ENCODE measurements around the gene CACNA1C.

Gene CACNA1C

DNA sequence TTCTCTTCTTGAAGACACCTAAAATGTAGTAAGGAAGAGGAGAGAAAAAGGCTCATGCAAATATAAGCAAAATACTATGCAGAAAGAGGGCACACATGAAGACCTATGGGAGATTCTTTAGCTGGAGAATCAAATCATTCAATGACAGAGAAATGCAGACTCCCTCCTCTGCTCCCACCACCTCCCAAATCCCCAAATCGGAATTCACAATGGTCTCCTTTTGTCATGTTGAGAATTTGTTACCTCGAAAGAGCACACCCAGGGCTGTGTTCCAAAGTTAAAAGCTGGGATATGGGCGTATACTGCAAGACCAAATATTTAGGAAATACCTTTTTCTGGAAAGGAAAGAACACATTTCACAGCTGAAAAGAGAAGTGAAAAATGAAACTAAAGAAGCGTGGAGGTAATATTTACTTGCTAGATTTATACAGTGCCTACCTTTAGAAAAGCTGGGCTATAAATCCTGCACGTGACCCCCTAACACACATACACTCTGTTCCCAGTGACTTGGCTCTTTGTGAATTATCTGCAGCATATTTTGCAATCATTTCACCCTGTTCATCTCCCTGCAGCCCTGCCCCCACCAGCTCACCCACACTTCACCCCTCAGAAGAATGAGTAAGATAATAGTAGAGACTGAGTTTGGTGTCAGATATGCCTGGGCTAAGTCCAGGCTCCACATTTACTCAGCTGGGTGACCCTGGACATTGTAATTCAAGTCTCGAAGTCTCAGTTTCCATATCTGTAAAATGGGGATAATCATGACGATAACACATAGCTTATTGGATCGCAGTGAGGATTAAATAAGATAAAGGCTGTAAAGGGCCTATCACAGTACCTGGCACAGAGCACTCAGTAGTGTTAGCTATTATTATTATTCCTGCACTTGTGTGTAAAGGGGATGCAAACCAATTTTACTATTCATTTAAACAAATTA, 2.9 kb upstream of the CACNA1C start:
- no peak for FAIRE-seq
- DNase-seq (ENCODE audit: insufficient read length, low spot score) = no peak
- no peak for TF ChIP-seq POU2F2 (IDR thresholded peaks at IDR 0.05; ENCODE audit: low read depth, low read length)
- no peak for TF ChIP-seq POLR2A (IDR thresholded peaks at IDR 0.05; ENCODE audit: low read depth, low read length)
- TF ChIP-seq SPI1 (IDR thresholded peaks at IDR 0.05; ENCODE audit: low read depth, low read length) = peak; percentile 47; the same call in 1 of the 2 replicates
- TF ChIP-seq PAX5 (IDR thresholded peaks at IDR 0.05; ENCODE audit: insufficient read depth, low read length, severe bottlenecking) = no peak

- FAIRE-seq = no peak
- TF ChIP-seq POLR2A (IDR thresholded peaks at IDR 0.05; ENCODE audit: low read depth, low read length) (no peak), TAF1 (IDR thresholded peaks at IDR 0.05; ENCODE audit: low read depth, low read length) (no peak), POU2F2 (IDR thresholded peaks at IDR 0.05; ENCODE audit: low read depth, low read length) (no peak), POLR2AphosphoS5 (IDR thresholded peaks at IDR 0.05; ENCODE audit: low read depth, low read length) (no peak), SPI1 (IDR thresholded peaks at IDR 0.05; ENCODE audit: low read depth, low read length) (no peak), PAX5 (IDR thresholded peaks at IDR 0.05; ENCODE audit: insufficient read depth, low read length, severe bottlenecking) (no peak)
- DNase-seq (ENCODE audit: insufficient read length, low spot score) = no peak
These were observed 826 bp upstream of the CACNA1C start for GRCh38 chr12:2051700-2052621.

GRCh38 chr12:2053691-2054090, 904 bp downstream of the CACNA1C start:
- FAIRE-seq (no peak), DNase-seq (ENCODE audit: insufficient read length, low spot score) (no peak)
- TF ChIP-seq PAX5 (IDR thresholded peaks at IDR 0.05; ENCODE audit: insufficient read depth, low read length, severe bottlenecking) (no peak), POU2F2 (IDR thresholded peaks at IDR 0.05; ENCODE audit: low read depth, low read length) (no peak), POLR2A (IDR thresholded peaks at IDR 0.05; ENCODE audit: low read depth, low read length) (no peak), SPI1 (IDR thresholded peaks at IDR 0.05; ENCODE audit: low read depth, low read length) (no peak), TAF1 (IDR thresholded peaks at IDR 0.05; ENCODE audit: low read depth, low read length) (no peak), POLR2AphosphoS5 (IDR thresholded peaks at IDR 0.05; ENCODE audit: low read depth, low read length) (no peak)

DNA sequence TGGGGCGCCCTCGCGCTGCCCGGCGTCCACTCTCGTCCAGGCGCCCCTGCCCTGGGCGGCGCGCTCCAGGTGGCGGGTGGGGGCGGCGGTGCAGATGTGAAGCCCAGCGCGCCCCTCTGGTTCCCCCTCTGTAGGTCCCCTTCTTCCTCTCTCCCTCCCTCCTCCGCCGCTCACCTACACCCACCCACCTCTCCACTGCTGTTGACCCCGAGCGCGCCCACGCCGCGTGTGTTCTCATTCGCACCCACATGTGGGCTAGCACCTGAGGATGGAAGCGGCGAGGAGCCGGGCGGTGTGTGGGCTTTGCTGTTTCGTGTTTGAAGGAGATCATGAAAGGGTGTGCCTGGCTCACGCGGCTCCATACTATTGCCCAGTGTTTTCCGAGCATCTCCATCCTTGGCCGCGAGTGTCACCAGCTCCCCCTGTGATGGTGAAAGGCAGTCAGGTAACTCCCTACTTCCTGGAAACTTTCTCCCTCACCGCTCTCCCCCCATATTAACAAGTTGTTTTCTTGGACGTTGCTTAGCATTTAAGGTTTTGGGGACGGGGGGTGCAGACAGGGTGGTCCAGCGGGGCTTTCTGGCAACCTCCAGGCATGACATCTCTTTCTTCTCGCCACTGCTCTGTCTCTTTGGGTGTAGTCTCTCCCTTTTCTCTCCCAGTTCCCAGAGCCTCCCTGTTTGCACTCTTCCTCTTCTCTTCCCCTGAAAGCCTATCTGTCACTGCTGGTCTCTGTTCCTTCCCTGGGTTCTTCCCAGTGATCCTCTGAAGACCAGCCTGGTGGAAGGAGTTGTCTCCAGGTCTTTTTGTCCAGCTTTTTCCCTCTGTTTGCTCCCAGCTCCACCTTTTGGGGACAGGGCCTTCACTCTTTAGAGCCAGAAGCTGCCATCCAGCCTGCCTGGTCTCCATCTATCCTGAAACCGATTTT, 1.6 kb downstream of the CACNA1C start:
- TF ChIP-seq PAX5 (IDR thresholded peaks at IDR 0.05; ENCODE audit: insufficient read depth, low read length, severe bottlenecking) (no peak), POLR2A (IDR thresholded peaks at IDR 0.05; ENCODE audit: low read depth, low read length) (no peak), SPI1 (IDR thresholded peaks at IDR 0.05; ENCODE audit: low read depth, low read length) (no peak), POLR2AphosphoS5 (IDR thresholded peaks at IDR 0.05; ENCODE audit: low read depth, low read length) (no peak), TAF1 (IDR thresholded peaks at IDR 0.05; ENCODE audit: low read depth, low read length) (no peak), POU2F2 (IDR thresholded peaks at IDR 0.05; ENCODE audit: low read depth, low read length) (no peak)
- no peak for DNase-seq (ENCODE audit: insufficient read length, low spot score)
- no peak for FAIRE-seq

DNA sequence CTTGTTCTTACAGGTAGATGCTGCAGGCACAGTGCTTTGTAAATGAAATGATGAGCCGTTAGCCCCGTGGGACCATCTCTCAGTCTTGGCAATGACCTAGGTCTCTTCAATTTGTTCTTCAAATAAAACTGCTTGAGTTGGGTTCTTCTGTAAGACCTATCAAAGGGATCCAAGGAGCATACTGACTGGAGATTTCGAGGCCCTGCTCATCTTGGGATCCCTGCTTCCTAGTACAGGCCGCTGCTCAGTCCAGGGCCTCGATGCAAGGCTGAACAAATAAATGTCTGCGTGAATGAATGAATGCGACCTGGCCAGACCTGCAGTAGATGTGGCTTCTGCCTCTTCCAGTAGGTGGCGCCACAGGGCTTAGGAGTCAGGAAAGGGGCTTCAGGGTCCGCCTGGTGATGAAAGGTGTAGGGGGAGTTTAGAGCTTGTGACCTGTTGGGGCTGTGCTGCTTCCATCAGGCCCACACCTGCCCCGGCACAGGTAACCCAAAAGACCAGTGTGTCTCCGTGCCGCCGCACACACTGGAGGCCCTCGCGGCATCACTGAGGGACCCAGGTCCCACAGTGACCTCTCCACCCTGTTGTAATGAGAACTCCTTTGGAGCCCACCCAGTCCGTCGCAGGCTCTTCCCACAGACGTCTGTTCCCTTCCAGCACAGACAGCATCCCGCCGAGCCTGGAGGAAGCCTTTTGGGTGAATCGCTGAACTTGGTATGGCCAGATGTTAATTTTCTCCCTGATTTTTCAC, 4.4 kb downstream of the CACNA1C start:
- TF ChIP-seq PAX5 (IDR thresholded peaks at IDR 0.05; ENCODE audit: insufficient read depth, low read length, severe bottlenecking) (no peak), TAF1 (IDR thresholded peaks at IDR 0.05; ENCODE audit: low read depth, low read length) (no peak), POLR2AphosphoS5 (IDR thresholded peaks at IDR 0.05; ENCODE audit: low read depth, low read length) (no peak), POLR2A (IDR thresholded peaks at IDR 0.05; ENCODE audit: low read depth, low read length) (no peak), SPI1 (IDR thresholded peaks at IDR 0.05; ENCODE audit: low read depth, low read length) (no peak), POU2F2 (IDR thresholded peaks at IDR 0.05; ENCODE audit: low read depth, low read length) (no peak)
- FAIRE-seq (peak; percentile 87), DNase-seq (ENCODE audit: insufficient read length, low spot score) (no peak)

GRCh38 chr12:2057795-2058408, 5.1 kb downstream of the CACNA1C start:
- no peak for DNase-seq (ENCODE audit: insufficient read length, low spot score)
- no peak for TF ChIP-seq POLR2AphosphoS5 (IDR thresholded peaks at IDR 0.05; ENCODE audit: low read depth, low read length)
- no peak for TF ChIP-seq TAF1 (IDR thresholded peaks at IDR 0.05; ENCODE audit: low read depth, low read length)
- TF ChIP-seq POU2F2 (IDR thresholded peaks at IDR 0.05; ENCODE audit: low read depth, low read length) = no peak
- no peak for TF ChIP-seq POLR2A (IDR thresholded peaks at IDR 0.05; ENCODE audit: low read depth, low read length)
- TF ChIP-seq PAX5 (IDR thresholded peaks at IDR 0.05; ENCODE audit: insufficient read depth, low read length, severe bottlenecking) = no peak
- no peak for TF ChIP-seq SPI1 (IDR thresholded peaks at IDR 0.05; ENCODE audit: low read depth, low read length)
- no peak for FAIRE-seq

DNA sequence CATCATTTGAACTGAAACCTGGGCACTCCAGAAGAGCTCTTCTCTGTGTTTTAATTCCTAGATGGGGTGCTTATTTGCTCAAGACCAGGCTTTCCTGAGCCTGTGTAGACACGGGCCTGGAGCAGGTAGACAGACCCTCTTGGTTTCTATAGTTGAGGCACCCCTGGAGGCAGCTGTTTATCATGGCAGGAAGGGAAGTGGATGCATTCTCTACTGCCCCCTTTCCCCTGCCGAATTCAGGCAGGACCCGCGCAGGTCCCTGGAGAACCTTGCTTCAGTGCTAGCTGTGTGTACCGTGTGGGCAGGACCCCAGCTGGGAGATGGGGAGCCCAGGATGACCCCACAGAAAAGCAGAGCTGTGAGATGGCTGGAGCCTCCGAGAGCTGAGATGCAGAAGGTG, 6.0 kb downstream of the CACNA1C start:
- TF ChIP-seq POLR2A (IDR thresholded peaks at IDR 0.05; ENCODE audit: low read depth, low read length) (no peak), POLR2AphosphoS5 (IDR thresholded peaks at IDR 0.05; ENCODE audit: low read depth, low read length) (no peak), PAX5 (IDR thresholded peaks at IDR 0.05; ENCODE audit: insufficient read depth, low read length, severe bottlenecking) (no peak), POU2F2 (IDR thresholded peaks at IDR 0.05; ENCODE audit: low read depth, low read length) (no peak), TAF1 (IDR thresholded peaks at IDR 0.05; ENCODE audit: low read depth, low read length) (no peak), SPI1 (IDR thresholded peaks at IDR 0.05; ENCODE audit: low read depth, low read length) (no peak)

More for the DNA sequence above, 6.0 kb downstream of the CACNA1C start:
- no peak for FAIRE-seq
- no peak for DNase-seq (ENCODE audit: insufficient read length, low spot score)

Measured in GM12891 (cell line).